Measurements from ENCODE around the gene PLSCR3. TPM values are rescaled to one million over a fixed set of nuclear protein-coding genes. Genes with fewer than 3 reads are reported as not detected.

PLSCR3 gene
- total RNA-seq, 1 experiment from 2014 or later = 21.9 TPM

DNA sequence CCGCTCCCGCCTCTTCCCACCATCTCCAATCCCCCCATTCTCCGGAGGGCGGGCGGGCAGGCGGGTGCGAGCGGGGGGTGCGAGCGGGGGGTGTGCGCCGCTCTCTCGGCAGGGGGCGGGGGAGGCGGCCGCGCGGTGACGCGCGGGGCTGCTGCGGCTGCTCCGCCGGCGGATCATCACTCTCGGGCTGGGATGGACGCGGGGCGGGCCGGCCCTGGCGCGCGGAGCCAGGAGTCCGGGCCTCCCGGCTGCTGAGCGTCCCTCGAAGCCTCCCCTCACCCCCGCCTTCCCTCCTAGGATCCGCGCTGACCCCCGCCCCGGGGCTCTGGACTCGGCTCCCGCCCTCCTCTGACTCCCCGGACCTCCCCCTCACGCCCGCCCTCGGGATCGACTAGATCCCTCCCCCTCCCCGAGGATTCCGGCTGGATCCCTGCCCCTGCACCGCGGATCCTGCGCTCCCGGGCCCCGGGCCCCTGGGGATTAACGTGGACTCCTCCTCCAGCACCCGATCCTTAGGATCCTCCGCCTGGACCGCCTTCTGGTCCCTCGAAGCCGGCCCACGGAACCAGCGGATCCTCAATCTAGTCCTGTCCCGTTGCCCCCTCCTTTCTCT, 10.5 kb upstream of the PLSCR3 start:
- Mint-ChIP-seq H3K4me3 (ENCODE audit: low read depth, unreplicated experiment) (peak overlapping the region; percentile 76), H3K27me3 (ENCODE audit: unreplicated experiment) (peaks cover 17% of the 10 kb centered on the region), H3K9me3 (ENCODE audit: low read depth, unreplicated experiment) (no peaks in the 10 kb centered on the region), H3K4me1 (ENCODE audit: low read depth, unreplicated experiment) (peaks cover 9% of the 10 kb centered on the region), H3K27ac (ENCODE audit: unreplicated experiment) (peak overlapping the region; percentile 50), H3K36me3 (ENCODE audit: insufficient read depth, unreplicated experiment) (peaks cover 39% of the 10 kb centered on the region)
- intact Hi-C loops (cut with micrococcal nuclease; ENCODE audit: unreplicated experiment) = no loop called here
- TF ChIP-seq, protein P1, sequence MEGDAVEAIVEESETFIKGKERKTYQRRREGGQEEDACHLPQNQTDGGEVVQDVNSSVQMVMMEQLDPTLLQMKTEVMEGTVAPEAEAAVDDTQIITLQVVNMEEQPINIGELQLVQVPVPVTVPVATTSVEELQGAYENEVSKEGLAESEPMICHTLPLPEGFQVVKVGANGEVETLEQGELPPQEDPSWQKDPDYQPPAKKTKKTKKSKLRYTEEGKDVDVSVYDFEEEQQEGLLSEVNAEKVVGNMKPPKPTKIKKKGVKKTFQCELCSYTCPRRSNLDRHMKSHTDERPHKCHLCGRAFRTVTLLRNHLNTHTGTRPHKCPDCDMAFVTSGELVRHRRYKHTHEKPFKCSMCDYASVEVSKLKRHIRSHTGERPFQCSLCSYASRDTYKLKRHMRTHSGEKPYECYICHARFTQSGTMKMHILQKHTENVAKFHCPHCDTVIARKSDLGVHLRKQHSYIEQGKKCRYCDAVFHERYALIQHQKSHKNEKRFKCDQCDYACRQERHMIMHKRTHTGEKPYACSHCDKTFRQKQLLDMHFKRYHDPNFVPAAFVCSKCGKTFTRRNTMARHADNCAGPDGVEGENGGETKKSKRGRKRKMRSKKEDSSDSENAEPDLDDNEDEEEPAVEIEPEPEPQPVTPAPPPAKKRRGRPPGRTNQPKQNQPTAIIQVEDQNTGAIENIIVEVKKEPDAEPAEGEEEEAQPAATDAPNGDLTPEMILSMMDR (IDR thresholded peaks at IDR 0.05; ENCODE audit: unreplicated experiment) = no peak
- DNase-seq = peak; percentile 41
- BruUV-seq (replicated peaks) = no TSS peak
- CTCF ChIA-PET = interaction anchor here (0.6 to 1.4 kb wide), 8 partner anchors 11 to 294 kb away, joined by 3 to 7 read pairs (median 4); partner anchors contain the start of gene PLSCR3

DNA sequence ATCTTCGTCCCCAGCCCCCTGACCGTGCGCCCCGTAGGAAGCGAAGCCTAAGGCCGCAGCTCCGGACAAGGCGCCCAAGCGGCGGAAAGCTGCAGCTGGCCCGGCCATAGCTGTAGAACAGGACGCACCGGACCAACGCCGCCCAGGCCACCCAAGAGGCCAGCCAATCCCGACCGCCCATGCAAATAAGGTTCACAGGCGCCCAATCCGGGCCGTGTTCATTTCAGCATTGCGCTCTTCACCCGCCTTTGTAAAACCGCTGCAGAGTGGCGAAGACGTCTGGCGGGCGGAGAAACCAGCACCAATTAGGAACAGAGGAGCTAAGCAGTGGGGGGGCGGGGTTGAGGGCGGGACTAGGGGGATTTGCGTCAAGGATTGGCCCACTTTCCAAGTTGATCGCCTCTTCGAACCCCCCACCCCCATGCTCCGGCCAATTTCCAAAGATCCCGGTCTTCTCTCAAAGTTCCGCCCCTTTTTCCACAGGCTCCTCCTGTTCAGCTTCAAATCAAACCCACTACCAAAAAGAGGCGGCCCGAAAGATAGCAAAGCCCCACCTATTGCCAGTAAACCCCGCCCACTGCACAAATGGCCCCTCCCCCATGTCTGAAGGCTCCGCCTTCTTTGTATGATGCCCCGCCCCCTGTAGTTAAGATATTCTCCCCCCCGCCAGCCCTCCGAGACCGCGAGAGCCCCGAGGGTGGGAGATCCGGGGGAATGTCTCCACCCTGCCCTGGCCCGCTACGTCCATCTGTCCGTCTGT, 9.8 kb upstream of the PLSCR3 start, which contains the start of gene TMEM256:
Gene TMEM256 (minus strand): TSS at position 121 of the 760 bp plus-strand sequence. CDS start 13 bp downstream, at position 108.
- Mint-ChIP-seq H3K4me3 (ENCODE audit: low read depth, unreplicated experiment) (peak within 1 kb of the TSS; percentile 76), H3K36me3 (ENCODE audit: insufficient read depth, unreplicated experiment) (peaks cover 39% of the 10 kb centered on the region), H3K27me3 (ENCODE audit: unreplicated experiment) (peaks cover 17% of the 10 kb centered on the region), H3K27ac (ENCODE audit: unreplicated experiment) (peak within 1 kb of the TSS; percentile 50), H3K9me3 (ENCODE audit: low read depth, unreplicated experiment) (no peaks in the 10 kb centered on the region), H3K4me1 (ENCODE audit: low read depth, unreplicated experiment) (peaks cover 9% of the 10 kb centered on the region)
- intact Hi-C loops (cut with micrococcal nuclease; ENCODE audit: unreplicated experiment) = no loop called here
- CTCF ChIA-PET = interaction anchor here (0.6 to 1.4 kb wide), 12 partner anchors 10 to 379 kb away, joined by 3 to 7 read pairs (median 4); partner anchors contain the start of genes PLSCR3 and TMEM102
- no TSS peak for BruUV-seq (replicated peaks)
- peak; percentile 93 for DNase-seq
- TF ChIP-seq, protein P1 (IDR thresholded peaks at IDR 0.05; ENCODE audit: unreplicated experiment) = no peak

GRCh38 chr17:7403727-7403976, 9.3 kb upstream of the PLSCR3 start:
- H3K4me1 Mint-ChIP-seq (ENCODE audit: low read depth, unreplicated experiment) = peaks cover 9% of the 10 kb centered on the region
- H3K4me3 Mint-ChIP-seq (ENCODE audit: low read depth, unreplicated experiment) = peak overlapping the region; percentile 76
- DNase-seq = no peak
- peak overlapping the region; percentile 50 for H3K27ac Mint-ChIP-seq (ENCODE audit: unreplicated experiment)
- intact Hi-C loops (cut with micrococcal nuclease; ENCODE audit: unreplicated experiment) = no loop called here
- CTCF ChIA-PET = interaction anchor here (0.6 to 1.4 kb wide), 10 partner anchors 9 to 379 kb away, joined by 3 to 7 read pairs (median 3); partner anchors contain the start of genes PLSCR3 and TMEM102
- TF ChIP-seq, protein P1 (IDR thresholded peaks at IDR 0.05; ENCODE audit: unreplicated experiment) = no peak
- BruUV-seq (replicated peaks) = no TSS peak
- no peaks in the 10 kb centered on the region for H3K9me3 Mint-ChIP-seq (ENCODE audit: low read depth, unreplicated experiment)
- peaks cover 17% of the 10 kb centered on the region for H3K27me3 Mint-ChIP-seq (ENCODE audit: unreplicated experiment)
- peaks cover 39% of the 10 kb centered on the region for H3K36me3 Mint-ChIP-seq (ENCODE audit: insufficient read depth, unreplicated experiment)

DNA sequence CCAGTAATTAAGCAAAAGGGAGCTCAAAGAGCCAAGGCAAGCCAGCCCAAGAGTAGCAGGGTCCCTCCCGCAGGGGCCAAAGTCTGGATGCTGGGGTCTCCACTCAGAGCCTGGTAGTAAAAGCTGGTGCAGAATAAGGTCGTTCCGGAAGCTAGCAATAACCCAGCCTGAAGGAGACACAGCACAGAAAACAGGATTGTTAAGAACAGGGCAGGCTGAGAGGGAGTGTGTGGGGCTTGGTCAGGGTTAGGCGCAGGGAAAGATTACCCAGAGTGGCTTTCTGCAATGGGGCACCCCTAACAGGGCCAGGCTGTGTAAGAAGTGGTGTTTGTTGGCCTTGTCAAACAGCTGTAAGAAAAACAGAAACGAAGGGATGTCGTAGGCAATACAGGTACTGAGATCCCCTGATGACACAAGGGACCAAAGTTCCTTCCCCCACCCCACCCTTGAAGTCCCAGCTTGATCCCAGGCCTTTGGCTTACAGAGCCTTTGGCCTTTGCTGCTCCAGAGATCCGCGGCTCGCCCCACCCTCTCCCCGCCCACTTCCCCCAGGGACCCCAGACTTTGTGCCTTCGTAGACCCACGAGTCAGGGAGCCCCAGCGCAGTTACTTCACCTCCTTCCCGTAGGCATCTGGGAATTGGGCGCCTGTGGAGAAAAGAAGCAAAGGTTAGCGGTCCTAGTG, 8.9 kb upstream of the PLSCR3 start:
- BruUV-seq (replicated peaks) = TSS peak; percentile 62
- no peak overlapping the region for H3K27ac Mint-ChIP-seq (ENCODE audit: unreplicated experiment)
- peak overlapping the region; percentile 76 for H3K4me3 Mint-ChIP-seq (ENCODE audit: low read depth, unreplicated experiment)
- peaks cover 9% of the 10 kb centered on the region for H3K4me1 Mint-ChIP-seq (ENCODE audit: low read depth, unreplicated experiment)
- H3K27me3 Mint-ChIP-seq (ENCODE audit: unreplicated experiment) = peaks cover 17% of the 10 kb centered on the region
- H3K9me3 Mint-ChIP-seq (ENCODE audit: low read depth, unreplicated experiment) = no peaks in the 10 kb centered on the region
- CTCF ChIA-PET = interaction anchor here (0.6 to 1.4 kb wide), 4 partner anchors 9 to 378 kb away, joined by 3 to 7 read pairs (median 4); partner anchors contain the start of gene PLSCR3
- H3K36me3 Mint-ChIP-seq (ENCODE audit: insufficient read depth, unreplicated experiment) = peaks cover 39% of the 10 kb centered on the region
- TF ChIP-seq, protein P1 (IDR thresholded peaks at IDR 0.05; ENCODE audit: unreplicated experiment) = no peak
- intact Hi-C loops (cut with micrococcal nuclease; ENCODE audit: unreplicated experiment) = no loop called here
- DNase-seq = no peak

Measured in Calu3 (cell line).